ENCODE measurements around the gene GRIK4. TPM values are rescaled to one million over a fixed set of nuclear protein-coding genes. Genes with fewer than 3 reads are reported as not detected.
"Not testable (repeated sequence)": the region's sequence is repeated elsewhere in the genome, so short reads cannot be mapped to it uniquely, and the experiment has no call there.

Gene GRIK4
- total RNA-seq, 1 donor from 2014 or later = 0.89 TPM

GRCh38 chr11:120786206-120786735 lies 274.7 kb downstream of the GRIK4 start:
- H3K36me3 Mint-ChIP-seq (ENCODE audit: low read depth) = no peaks in the 10 kb centered on the region
- TF ChIP-seq CTCF (conservative IDR thresholded peaks at IDR 0.05) = no peak
- H3K4me3 Mint-ChIP-seq = no peak overlapping the region
- no peaks in the 10 kb centered on the region for H3K9me3 Mint-ChIP-seq
- peaks cover 9% of the 10 kb centered on the region for H3K4me1 Mint-ChIP-seq
- peaks cover 13% of the 10 kb centered on the region for H3K27me3 Mint-ChIP-seq (ENCODE audit: low read depth)
- H3K27ac Mint-ChIP-seq (ENCODE audit: unreplicated experiment) = no peak overlapping the region
- no peak for DNase-seq (ENCODE audit: low read depth, low spot score)

DNA sequence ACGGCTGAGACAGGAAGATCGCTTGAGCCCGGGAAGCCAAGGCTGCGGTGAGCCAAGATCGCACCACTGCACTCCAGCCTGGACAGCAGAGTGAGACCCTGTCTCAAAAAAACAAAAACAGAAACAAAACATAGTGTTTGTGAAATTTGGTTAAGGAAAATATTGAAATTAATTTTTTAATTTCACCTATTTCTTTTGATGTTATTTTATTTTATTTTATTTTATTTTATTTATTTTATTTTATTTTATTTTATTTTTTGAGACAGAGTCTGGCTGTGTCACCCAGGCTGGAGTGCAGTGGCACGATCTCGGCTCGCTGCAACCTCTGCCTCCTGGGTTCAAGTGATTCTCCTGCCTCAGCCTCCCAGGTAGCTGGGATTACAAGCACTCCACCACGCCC lies 275.7 kb downstream of the GRIK4 start:
- not testable (repeated sequence) for H3K36me3 Mint-ChIP-seq (ENCODE audit: low read depth)

GRCh38 chr11:120789391-120789790 lies 277.8 kb downstream of the GRIK4 start:
- no peak for TF ChIP-seq CTCF (conservative IDR thresholded peaks at IDR 0.05)
- H3K4me3 Mint-ChIP-seq = no peak overlapping the region
- no peaks in the 10 kb centered on the region for H3K4me1 Mint-ChIP-seq

More for the DNA sequence above, 275.7 kb downstream of the GRIK4 start:
- not testable (repeated sequence) for H3K27ac Mint-ChIP-seq (ENCODE audit: unreplicated experiment); H3K4me1 Mint-ChIP-seq; H3K4me3 Mint-ChIP-seq; DNase-seq (ENCODE audit: low read depth, low spot score); H3K9me3 Mint-ChIP-seq
- H3K27me3 Mint-ChIP-seq (ENCODE audit: low read depth) = peaks cover 13% of the 10 kb centered on the region

GRCh38 chr11:120792306-120792705 lies 280.8 kb downstream of the GRIK4 start:
- no peak for TF ChIP-seq CTCF (conservative IDR thresholded peaks at IDR 0.05)
- Mint-ChIP-seq H3K36me3 (ENCODE audit: low read depth) (no peaks in the 10 kb centered on the region), H3K4me1 (peaks cover 7% of the 10 kb centered on the region), H3K27ac (ENCODE audit: unreplicated experiment) (no peak overlapping the region), H3K9me3 (no peaks in the 10 kb centered on the region), H3K4me3 (no peak overlapping the region), H3K27me3 (ENCODE audit: low read depth) (peaks cover 3% of the 10 kb centered on the region)
- DNase-seq (ENCODE audit: low read depth, low spot score) = no peak

More at GRCh38 chr11:120789391-120789790, 277.8 kb downstream of the GRIK4 start:
- no peak for DNase-seq (ENCODE audit: low read depth, low spot score)
- Mint-ChIP-seq H3K36me3 (ENCODE audit: low read depth) (no peaks in the 10 kb centered on the region), H3K9me3 (no peaks in the 10 kb centered on the region), H3K27ac (ENCODE audit: unreplicated experiment) (no peak overlapping the region), H3K27me3 (ENCODE audit: low read depth) (no peaks in the 10 kb centered on the region)

GRCh38 chr11:120793150-120793549 lies 281.6 kb downstream of the GRIK4 start:
- TF ChIP-seq CTCF (conservative IDR thresholded peaks at IDR 0.05) = no peak
- no peak overlapping the region for H3K27ac Mint-ChIP-seq (ENCODE audit: unreplicated experiment)
- peaks cover 7% of the 10 kb centered on the region for H3K4me1 Mint-ChIP-seq
- peaks cover 3% of the 10 kb centered on the region for H3K27me3 Mint-ChIP-seq (ENCODE audit: low read depth)
- DNase-seq (ENCODE audit: low read depth, low spot score) = no peak
- no peak overlapping the region for H3K4me3 Mint-ChIP-seq
- no peaks in the 10 kb centered on the region for H3K9me3 Mint-ChIP-seq
- no peaks in the 10 kb centered on the region for H3K36me3 Mint-ChIP-seq (ENCODE audit: low read depth)

DNA sequence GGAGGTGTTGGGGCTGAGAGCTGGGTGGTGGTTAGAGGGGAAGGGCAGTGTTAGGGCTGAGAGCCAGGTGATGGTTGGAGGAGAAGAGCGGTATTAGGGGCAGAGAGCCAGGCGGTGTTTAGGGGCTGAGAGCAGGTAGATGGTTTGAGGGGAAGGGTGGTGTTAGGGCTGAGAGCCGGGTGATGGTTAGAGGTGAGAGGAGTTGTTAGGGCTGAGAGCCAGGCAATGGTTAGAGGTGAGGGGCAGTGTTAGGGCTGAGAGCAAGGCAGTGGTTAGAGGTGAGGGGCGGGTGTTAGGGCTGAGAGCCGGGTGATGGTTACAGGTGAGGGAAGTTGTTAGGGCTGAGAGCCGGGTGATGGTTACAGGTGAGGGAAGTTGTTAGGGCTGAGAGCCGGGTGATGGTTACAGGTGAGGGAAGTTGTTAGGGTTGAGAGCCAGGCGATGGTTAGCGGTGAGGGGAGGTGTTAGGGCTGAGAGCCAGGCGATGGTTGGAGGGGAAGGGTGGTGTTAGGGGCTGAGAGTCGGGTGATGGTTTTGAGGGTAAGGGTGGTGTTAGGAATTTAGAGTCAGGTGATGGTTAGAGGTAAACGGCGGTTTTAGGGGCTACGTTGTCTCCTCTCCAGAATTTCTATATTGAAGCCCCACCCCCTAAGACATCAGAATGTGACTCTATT lies 282.4 kb downstream of the GRIK4 start:
- H3K36me3 Mint-ChIP-seq (ENCODE audit: low read depth) = no peaks in the 10 kb centered on the region
- DNase-seq (ENCODE audit: low read depth, low spot score) = no peak
- no peaks in the 10 kb centered on the region for H3K9me3 Mint-ChIP-seq
- H3K4me1 Mint-ChIP-seq = peaks cover 7% of the 10 kb centered on the region
- H3K4me3 Mint-ChIP-seq = no peak overlapping the region
- TF ChIP-seq CTCF (conservative IDR thresholded peaks at IDR 0.05) = no peak
- H3K27me3 Mint-ChIP-seq (ENCODE audit: low read depth) = peaks cover 3% of the 10 kb centered on the region
- H3K27ac Mint-ChIP-seq (ENCODE audit: unreplicated experiment) = no peak overlapping the region
